ENCODE results near the gene COL3A1.

COL3A1 gene

GRCh38 chr2:188952901-188953300, 21.3 kb upstream of the COL3A1 start:
- no peak for TF ChIP-seq CTCF (IDR thresholded peaks at IDR 0.05)

GRCh38 chr2:188956290-188956689, 17.9 kb upstream of the COL3A1 start:
- no peak for TF ChIP-seq CTCF (IDR thresholded peaks at IDR 0.05)

DNA sequence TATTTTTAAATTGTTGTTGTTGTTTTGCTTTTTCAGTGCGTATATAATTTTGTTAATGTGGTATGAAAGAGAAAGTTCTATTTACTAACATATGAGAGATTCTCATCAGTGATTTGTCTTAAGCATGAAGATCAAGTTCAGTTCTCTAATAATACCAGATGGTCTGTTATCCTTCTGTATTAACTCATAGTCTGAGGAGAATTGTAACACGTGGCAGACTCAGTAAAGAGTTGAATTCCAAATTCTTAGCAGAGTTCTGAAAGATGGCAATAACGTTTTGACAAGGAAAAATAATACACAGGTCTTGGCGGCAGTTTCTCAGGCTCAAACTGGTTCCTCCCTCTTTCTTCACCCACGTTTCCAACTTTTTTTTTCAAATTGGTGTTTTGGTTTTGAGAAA, 17.2 kb upstream of the COL3A1 start:
- TF ChIP-seq CTCF (IDR thresholded peaks at IDR 0.05): no peak

GRCh38 chr2:188957646-188958045, 16.5 kb upstream of the COL3A1 start:
- no peak for TF ChIP-seq CTCF (IDR thresholded peaks at IDR 0.05)

DNA sequence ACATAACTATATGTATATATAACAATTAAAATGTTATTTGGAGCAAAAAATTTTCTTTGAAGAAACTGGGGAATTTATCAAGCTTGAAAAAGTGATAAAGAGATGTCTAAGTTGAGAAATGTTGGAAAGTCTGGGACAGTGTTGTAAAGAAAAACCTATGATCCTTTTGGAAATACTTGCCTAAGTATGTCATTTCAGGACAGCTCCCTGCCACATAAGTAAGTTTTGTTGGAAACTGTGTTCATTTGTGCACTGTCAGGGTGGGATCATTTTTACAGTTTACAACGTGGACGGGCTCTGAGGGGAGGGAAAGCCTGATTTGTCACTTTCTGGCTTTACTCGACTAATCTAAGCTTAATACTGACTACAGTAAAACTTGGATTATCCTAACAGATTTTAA, 10.4 kb upstream of the COL3A1 start:
- no peak for TF ChIP-seq CTCF (IDR thresholded peaks at IDR 0.05)

DNA sequence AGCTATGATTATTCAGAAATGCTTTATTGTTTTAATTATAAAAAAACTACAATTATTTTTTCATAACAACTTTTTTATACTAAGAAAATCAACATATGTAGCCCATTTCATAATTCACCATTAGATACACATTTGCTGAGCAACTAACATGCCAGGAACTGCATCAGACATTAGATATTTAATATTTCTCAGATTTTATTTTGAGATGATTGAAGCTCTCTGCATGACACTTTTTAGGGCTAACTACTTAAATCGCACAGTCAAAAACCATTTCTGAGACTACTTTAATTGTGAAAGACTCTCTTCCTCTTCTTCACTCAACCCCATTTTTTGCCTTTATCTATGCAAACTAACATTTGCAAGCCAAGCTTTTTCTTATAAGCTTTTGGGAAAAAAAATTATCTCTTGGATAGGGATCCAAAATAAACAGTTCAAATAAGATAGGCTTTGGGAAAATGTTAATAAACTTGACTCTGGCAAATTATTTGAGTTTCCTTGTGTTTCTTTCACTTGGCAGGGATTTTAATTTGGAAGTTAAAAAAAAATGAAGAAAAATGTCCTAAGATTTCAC, 9.1 kb upstream of the COL3A1 start:
- TF ChIP-seq CTCF (IDR thresholded peaks at IDR 0.05): no peak

- TF ChIP-seq CTCF (IDR thresholded peaks at IDR 0.05): no peak
These were observed 8.6 kb upstream of the COL3A1 start for GRCh38 chr2:188965563-188965962.

DNA sequence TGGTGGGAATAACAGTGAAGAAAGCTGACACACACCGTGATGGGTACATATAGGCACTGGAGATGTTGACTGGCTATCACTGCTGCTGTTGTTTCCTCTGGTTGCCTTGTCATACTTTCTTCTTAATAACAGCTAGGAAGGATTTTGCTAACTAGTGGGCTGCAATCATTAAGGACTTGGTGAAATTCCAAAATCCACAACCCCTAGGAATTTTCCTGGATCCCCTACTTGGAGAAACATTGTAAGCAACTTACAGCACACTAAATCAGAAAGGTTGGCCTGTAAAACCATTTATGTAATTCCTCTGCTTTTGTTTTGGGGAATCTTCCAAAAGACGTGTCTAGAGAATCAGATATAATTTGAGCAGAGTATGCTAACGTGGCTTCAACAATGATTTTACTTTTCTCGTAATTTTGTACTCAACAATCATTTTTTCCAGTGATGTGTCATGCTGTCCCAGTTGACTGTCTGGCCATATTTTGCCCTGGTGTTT, 8.0 kb upstream of the COL3A1 start:
- no peak for TF ChIP-seq CTCF (IDR thresholded peaks at IDR 0.05)
